HCT116 (cell line): ENCODE results near the gene GFI1B. TPM values are rescaled to one million over a fixed set of nuclear protein-coding genes. Genes with fewer than 3 reads are reported as not detected.

ENCODE experiments used
- ATAC-seq: fragments of 200-7000 bp; cut with Tn5 transposase; 2 replicates; pipeline ENCODE4 v1.9.1; 2020; ENCODE audit warnings: mild to moderate bottlenecking, moderate library complexity
- BruUV-seq: library from RNA; stranded (reverse); fragments of 400-500 nt; replicated peaks from 2 replicates; lab custom pipeline; 2021; lab: Mats Ljungman, UMichigan
- CTCF ChIA-PET: fragments of 300-600 bp; sonication (Branson Sonifier 250); formaldehyde crosslinking; loops from one replicate; lab custom pipeline; 2021; ENCODE audit warnings: antibody characterized with exemption; lab: Charles Lee
- POLR2A ChIA-PET: fragments of 300-600, 350-600 bp; sonication (Branson Sonifier 250); formaldehyde crosslinking; loops from one replicate; lab custom pipeline; 2021; ENCODE audit warnings: antibody characterized with exemption; lab: Charles Lee
- RAD21 ChIA-PET, 2 experiments: fragments of 300-600 bp; sonication (Branson Sonifier 250); formaldehyde crosslinking; loops; one replicate each; lab custom pipeline; 2023; ENCODE audit warnings: low total read pairs in 2 of 2; ENCODE audit not compliant: uncharacterized antibody in 2 of 2, unreplicated experiment in 2 of 2, low non-redundant PET in 1 of 2; lab: Charles Lee
- DNase-seq: peaks from one replicate; pipeline ENCODE4 v3.0.0-alpha.2; 2010; ENCODE audit warnings: low read depth, low spot score
- H2AFZ ChIP-seq: fragments of 200-600 bp; shearing (Covaris generic), sonication (generic); 2 replicates; pipeline ENCODE4 v1.6.1; 2017; ENCODE audit warnings: low read depth, mixed run types, mixed read lengths, antibody characterized with exemption, low read length; ENCODE audit not compliant: poor library complexity, severe bottlenecking
- H3K27ac ChIP-seq: 2 replicates; pipeline ENCODE4 v1.5.1; 2012; ENCODE audit warnings: low read depth, low read length
- H3K27me3 ChIP-seq: fragments of 200-600 bp; sonication (generic); 2 replicates; pipeline ENCODE4 v1.6.1; 2016; ENCODE audit warnings: mixed run types, low read length, mixed read lengths; ENCODE audit not compliant: insufficient read depth
- H3K36me3 ChIP-seq, 2 experiments: fragments of 200-500 bp in 1 of 2; fragments of 200-600 bp in 1 of 2; sonication (Bioruptor generic) in 1 of 2; sonication (generic) in 1 of 2; 2 replicates each; pipeline versions ENCODE4 v1.5.1 to v1.6.1; 2014 to 2016; ENCODE audit warnings: low read length in 2 of 2, inconsistent platforms in 1 of 2, mixed read lengths in 1 of 2, mixed run types in 1 of 2; ENCODE audit not compliant: insufficient read depth in 2 of 2, control insufficient read depth in 1 of 2
- H3K4me1 ChIP-seq, 2 experiments: fragments of 200-600 bp in 1 of 2; sonication (generic) in 1 of 2; 2 replicates each; pipeline versions ENCODE4 v1.5.1 to v1.6.1; 2012 to 2017; ENCODE audit warnings: low read length in 2 of 2, inconsistent platforms in 1 of 2, mild to moderate bottlenecking in 1 of 2, mixed read lengths in 1 of 2, mixed run types in 1 of 2, moderate library complexity in 1 of 2; ENCODE audit not compliant: insufficient read depth in 2 of 2, control insufficient read depth in 1 of 2
- H3K4me2 ChIP-seq: fragments of 200-600 bp; sonication (generic); 2 replicates; pipeline ENCODE4 v1.6.1; 2017; ENCODE audit warnings: mixed run types, low read length, mixed read lengths
- H3K4me3 ChIP-seq, 2 experiments: fragments of 200-600 bp in 1 of 2; sonication (generic) in 1 of 2; replicated peaks in 1 of 2; 2 replicates each; pipeline ENCODE4 v1.5.1; 2011 to 2016; ENCODE audit warnings: low read length in 2 of 2, control low read depth in 1 of 2, low read depth in 1 of 2, mild to moderate bottlenecking in 1 of 2, mixed read lengths in 1 of 2, mixed run types in 1 of 2
- H3K79me2 ChIP-seq: fragments of 200-600 bp; sonication (generic); 2 replicates; pipeline ENCODE4 v1.6.1; 2017; ENCODE audit warnings: mild to moderate bottlenecking, mixed run types, low read length, moderate library complexity, mixed read lengths; ENCODE audit not compliant: insufficient read depth
- H3K9ac ChIP-seq: fragments of 200-600 bp; sonication (generic); 2 replicates; pipeline ENCODE4 v1.6.1; 2016; ENCODE audit warnings: low read length, mixed read lengths
- H3K9me2 ChIP-seq: fragments of 200-600 bp; sonication (generic), shearing (Covaris generic); 2 replicates; pipeline ENCODE4 v1.6.1; 2017; ENCODE audit warnings: mixed run types, mild to moderate bottlenecking, moderate library complexity; ENCODE audit not compliant: insufficient read depth
- H3K9me3 ChIP-seq, 2 experiments: fragments of 200-500 bp in 1 of 2; fragments of 200-600 bp in 1 of 2; sonication (Bioruptor generic) in 1 of 2; sonication (generic) in 1 of 2; 2 replicates each; pipeline ENCODE4 v1.6.1; 2014 to 2017; ENCODE audit warnings: low read length in 2 of 2, mixed read lengths in 2 of 2, inconsistent platforms in 1 of 2, low read depth in 1 of 2, mild to moderate bottlenecking in 1 of 2, mixed run types in 1 of 2, moderate library complexity in 1 of 2; ENCODE audit not compliant: control insufficient read depth in 1 of 2, insufficient read depth in 1 of 2
- H4K20me1 ChIP-seq: fragments of 200-600 bp; sonication (generic), shearing (Covaris generic); 2 replicates; pipeline ENCODE4 v1.6.1; 2017; ENCODE audit warnings: mixed run types, mild to moderate bottlenecking, moderate library complexity; ENCODE audit not compliant: insufficient read depth
- CBX3 ChIP-seq: IDR thresholded peaks from 2 replicates; pipeline ENCODE4 v1.6.1; 2012; ENCODE audit warnings: low read depth
- EGR1 ChIP-seq: IDR thresholded peaks from 2 replicates; pipeline ENCODE4 v1.6.1; 2012; ENCODE audit warnings: low read depth
- EZH2 ChIP-seq: fragments of 200-600 bp; sonication (generic); IDR thresholded peaks from 2 replicates; pipeline ENCODE4 v1.6.1; 2017; ENCODE audit warnings: antibody characterized with exemption, mixed run types
- POLR2A ChIP-seq: IDR thresholded peaks from 2 replicates; pipeline ENCODE4 v1.7.0; 2011; ENCODE audit warnings: borderline replicate concordance; ENCODE audit not compliant: insufficient read depth, insufficient read length; ENCODE audit errors: extremely low read depth
- POLR2AphosphoS5 ChIP-seq: IDR thresholded peaks from 2 replicates; pipeline ENCODE4 v1.6.1; 2011; ENCODE audit warnings: mild to moderate bottlenecking, low read depth, low read length, moderate library complexity
- RAD21 ChIP-seq: IDR thresholded peaks from 2 replicates; pipeline ENCODE4 v1.6.1; 2012; ENCODE audit warnings: low read depth, mild to moderate bottlenecking
- SRF ChIP-seq: IDR thresholded peaks from 2 replicates; pipeline ENCODE4 v1.6.1; 2012; ENCODE audit warnings: low read depth
- ZFX ChIP-seq: fragments of 450-650 bp; IDR thresholded peaks from 2 replicates; pipeline ENCODE4 v1.6.1; 2017
- intact Hi-C: fragments of 100-400 bp; cut with micrococcal nuclease; formaldehyde crosslinking; loops from 2 replicates; pipeline ENCODE4 v1.10.0; 2022
- total RNA-seq: library from RNA; stranded (reverse); gene quantifications from one replicate; pipeline ENCODE4 v1.2.1, GENCODE V29; 2021; ENCODE audit not compliant: unreplicated experiment
- TF ChIP-seq, protein P1 (sequence below): IDR thresholded peaks from 2 replicates; pipeline ENCODE4 v1.6.1; 2012; ENCODE audit warnings: low read depth
- TF ChIP-seq, protein P2 (sequence below): IDR thresholded peaks from 2 replicates; pipeline ENCODE4 v1.6.1; 2011; ENCODE audit warnings: mild to moderate bottlenecking, low read length, moderate library complexity; ENCODE audit not compliant: insufficient replicate concordance; ENCODE audit errors: extremely low read depth
- TF ChIP-seq, protein P3 (sequence below): IDR thresholded peaks from 2 replicates; pipeline ENCODE4 v1.6.1; 2012

GFI1B gene
- total RNA-seq, 1 experiment from 2014 or later = 0.20 TPM

DNA sequence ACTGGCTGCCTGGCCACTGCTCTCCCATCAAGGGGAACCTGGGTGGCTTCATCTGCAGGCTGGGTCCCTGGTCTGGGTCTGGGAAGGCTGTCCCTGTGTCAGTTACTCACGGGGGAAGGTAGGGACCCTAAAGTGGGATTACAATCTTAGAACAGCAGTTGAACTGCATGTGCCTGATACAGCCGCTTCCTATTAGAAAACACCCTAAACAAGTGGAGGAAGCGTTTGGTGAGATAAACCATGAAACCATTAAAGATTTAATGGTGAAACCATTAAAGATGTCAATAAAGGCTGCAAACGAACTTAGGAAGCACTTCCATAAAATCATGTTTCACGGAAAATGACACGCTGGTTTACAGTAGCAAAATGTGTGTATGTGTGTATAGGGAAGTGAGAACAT, 2.5 kb upstream of the GFI1B start:
- ATAC-seq = no peak
- BruUV-seq = no TSS peak
- intact Hi-C loops = loop anchor here (10.0 kb wide), 1 partner anchor 321 kb away; no protein-coding TSS in a partner anchor
- DNase-seq = no peak
- ChIA-PET POLR2A (no interaction called here), CTCF (no interaction called here), RAD21 (no interaction called here)
- Histone ChIP-seq H3K9ac (no peak overlapping the region), H3K9me3 (no peaks in the 10 kb centered on the region), H4K20me1 (no peaks in the 10 kb centered on the region), H3K36me3 (no peaks in the 10 kb centered on the region), H3K4me3 (no peak overlapping the region), H3K4me1 (peaks cover 0 to 11% of the 10 kb centered on the region in 2 experiments; a peak in 2 of 4 replicates), H3K27ac (no peak overlapping the region), H3K27me3 (peaks cover 26% of the 10 kb centered on the region; the same call in 1 of the 2 replicates), H2AFZ (no peak overlapping the region), H3K9me2 (no peaks in the 10 kb centered on the region), H3K79me2 (no peaks in the 10 kb centered on the region), H3K4me2 (no peak overlapping the region)
- TF ChIP-seq RAD21 = no peak
- TF ChIP-seq POLR2AphosphoS5 = no peak
- TF ChIP-seq EGR1 = no peak
- TF ChIP-seq, protein P1, sequence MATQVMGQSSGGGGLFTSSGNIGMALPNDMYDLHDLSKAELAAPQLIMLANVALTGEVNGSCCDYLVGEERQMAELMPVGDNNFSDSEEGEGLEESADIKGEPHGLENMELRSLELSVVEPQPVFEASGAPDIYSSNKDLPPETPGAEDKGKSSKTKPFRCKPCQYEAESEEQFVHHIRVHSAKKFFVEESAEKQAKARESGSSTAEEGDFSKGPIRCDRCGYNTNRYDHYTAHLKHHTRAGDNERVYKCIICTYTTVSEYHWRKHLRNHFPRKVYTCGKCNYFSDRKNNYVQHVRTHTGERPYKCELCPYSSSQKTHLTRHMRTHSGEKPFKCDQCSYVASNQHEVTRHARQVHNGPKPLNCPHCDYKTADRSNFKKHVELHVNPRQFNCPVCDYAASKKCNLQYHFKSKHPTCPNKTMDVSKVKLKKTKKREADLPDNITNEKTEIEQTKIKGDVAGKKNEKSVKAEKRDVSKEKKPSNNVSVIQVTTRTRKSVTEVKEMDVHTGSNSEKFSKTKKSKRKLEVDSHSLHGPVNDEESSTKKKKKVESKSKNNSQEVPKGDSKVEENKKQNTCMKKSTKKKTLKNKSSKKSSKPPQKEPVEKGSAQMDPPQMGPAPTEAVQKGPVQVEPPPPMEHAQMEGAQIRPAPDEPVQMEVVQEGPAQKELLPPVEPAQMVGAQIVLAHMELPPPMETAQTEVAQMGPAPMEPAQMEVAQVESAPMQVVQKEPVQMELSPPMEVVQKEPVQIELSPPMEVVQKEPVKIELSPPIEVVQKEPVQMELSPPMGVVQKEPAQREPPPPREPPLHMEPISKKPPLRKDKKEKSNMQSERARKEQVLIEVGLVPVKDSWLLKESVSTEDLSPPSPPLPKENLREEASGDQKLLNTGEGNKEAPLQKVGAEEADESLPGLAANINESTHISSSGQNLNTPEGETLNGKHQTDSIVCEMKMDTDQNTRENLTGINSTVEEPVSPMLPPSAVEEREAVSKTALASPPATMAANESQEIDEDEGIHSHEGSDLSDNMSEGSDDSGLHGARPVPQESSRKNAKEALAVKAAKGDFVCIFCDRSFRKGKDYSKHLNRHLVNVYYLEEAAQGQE = no peak
- no peak for TF ChIP-seq CBX3
- TF ChIP-seq, protein P2, sequence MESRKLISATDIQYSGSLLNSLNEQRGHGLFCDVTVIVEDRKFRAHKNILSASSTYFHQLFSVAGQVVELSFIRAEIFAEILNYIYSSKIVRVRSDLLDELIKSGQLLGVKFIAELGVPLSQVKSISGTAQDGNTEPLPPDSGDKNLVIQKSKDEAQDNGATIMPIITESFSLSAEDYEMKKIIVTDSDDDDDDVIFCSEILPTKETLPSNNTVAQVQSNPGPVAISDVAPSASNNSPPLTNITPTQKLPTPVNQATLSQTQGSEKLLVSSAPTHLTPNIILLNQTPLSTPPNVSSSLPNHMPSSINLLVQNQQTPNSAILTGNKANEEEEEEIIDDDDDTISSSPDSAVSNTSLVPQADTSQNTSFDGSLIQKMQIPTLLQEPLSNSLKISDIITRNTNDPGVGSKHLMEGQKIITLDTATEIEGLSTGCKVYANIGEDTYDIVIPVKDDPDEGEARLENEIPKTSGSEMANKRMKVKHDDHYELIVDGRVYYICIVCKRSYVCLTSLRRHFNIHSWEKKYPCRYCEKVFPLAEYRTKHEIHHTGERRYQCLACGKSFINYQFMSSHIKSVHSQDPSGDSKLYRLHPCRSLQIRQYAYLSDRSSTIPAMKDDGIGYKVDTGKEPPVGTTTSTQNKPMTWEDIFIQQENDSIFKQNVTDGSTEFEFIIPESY = no peak
- no peak for TF ChIP-seq EZH2
- TF ChIP-seq SRF = no peak
- TF ChIP-seq ZFX = no peak
- no peak for TF ChIP-seq POLR2A
- TF ChIP-seq, protein P3, sequence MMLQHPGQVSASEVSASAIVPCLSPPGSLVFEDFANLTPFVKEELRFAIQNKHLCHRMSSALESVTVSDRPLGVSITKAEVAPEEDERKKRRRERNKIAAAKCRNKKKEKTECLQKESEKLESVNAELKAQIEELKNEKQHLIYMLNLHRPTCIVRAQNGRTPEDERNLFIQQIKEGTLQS = no peak
